MCF 10A (cell line): ENCODE measurements around the gene BRSK1. TPM values are rescaled to one million over a fixed set of nuclear protein-coding genes. Genes with fewer than 3 reads are reported as not detected.

Experiments used
- BruUV-seq: library from RNA; stranded (reverse); fragments of 400-500 nt; replicated peaks from 2 replicates; lab custom pipeline; 2021; lab: Mats Ljungman, UMichigan
- CTCF ChIA-PET: fragments of 300-600 bp; sonication (Branson Sonifier 250); formaldehyde crosslinking; extraction: SDS; loops from one replicate; lab custom pipeline; 2021; ENCODE audit warnings: antibody characterized with exemption, inconsistent platforms; lab: Yijun Ruan, JAX
- POLR2A ChIA-PET: fragments of 300-600, 350-650 bp; sonication (Branson Sonifier 250); formaldehyde crosslinking; extraction: SDS; loops from one replicate; lab custom pipeline; 2020; ENCODE audit warnings: antibody characterized with exemption, inconsistent platforms; lab: Yijun Ruan, JAX
- DNase-seq: peaks from one replicate; pipeline ENCODE4 v3.0.0-alpha.2; 2018; ENCODE audit not compliant: unreplicated experiment
- H3K27ac Mint-ChIP-seq: one replicate; pipeline ENCODE4 v1.8.0; 2022; ENCODE audit warnings: mild to moderate bottlenecking, low read depth, mixed read lengths; ENCODE audit not compliant: unreplicated experiment
- H3K27me3 Mint-ChIP-seq: one replicate; pipeline ENCODE4 v1.8.0; 2022; ENCODE audit warnings: mixed read lengths; ENCODE audit not compliant: insufficient read depth, unreplicated experiment
- H3K36me3 Mint-ChIP-seq: one replicate; pipeline ENCODE4 v1.8.0; 2022; ENCODE audit warnings: mild to moderate bottlenecking, moderate library complexity, mixed read lengths; ENCODE audit not compliant: insufficient read depth, unreplicated experiment
- H3K4me1 Mint-ChIP-seq: one replicate; pipeline ENCODE4 v1.8.0; 2022; ENCODE audit warnings: mixed read lengths; ENCODE audit not compliant: insufficient read depth, unreplicated experiment
- H3K4me3 Mint-ChIP-seq: one replicate; pipeline ENCODE4 v1.8.0; 2022; ENCODE audit warnings: mild to moderate bottlenecking, moderate library complexity, mixed read lengths; ENCODE audit not compliant: unreplicated experiment
- H3K9me3 Mint-ChIP-seq: one replicate; pipeline ENCODE4 v1.8.0; 2022; ENCODE audit warnings: mixed read lengths; ENCODE audit not compliant: unreplicated experiment
- intact Hi-C: fragments of 100-400 bp; cut with micrococcal nuclease; formaldehyde crosslinking; loops from 2 replicates; pipeline ENCODE4 v1.14.1; 2022
- total RNA-seq: library from RNA; stranded (reverse); gene quantifications from 2 replicates; pipeline ENCODE4 v1.2.3, GENCODE V29; 2022
- TF ChIP-seq, protein P1 (sequence below): fragments of 200-600 bp; IDR thresholded peaks from one replicate; pipeline ENCODE4 v1.8.0; 2022; ENCODE audit warnings: antibody characterized with exemption, mild to moderate bottlenecking; ENCODE audit not compliant: unreplicated experiment

BRSK1 gene
- total RNA-seq, 1 experiment from 2014 or later: 5.1 TPM

DNA sequence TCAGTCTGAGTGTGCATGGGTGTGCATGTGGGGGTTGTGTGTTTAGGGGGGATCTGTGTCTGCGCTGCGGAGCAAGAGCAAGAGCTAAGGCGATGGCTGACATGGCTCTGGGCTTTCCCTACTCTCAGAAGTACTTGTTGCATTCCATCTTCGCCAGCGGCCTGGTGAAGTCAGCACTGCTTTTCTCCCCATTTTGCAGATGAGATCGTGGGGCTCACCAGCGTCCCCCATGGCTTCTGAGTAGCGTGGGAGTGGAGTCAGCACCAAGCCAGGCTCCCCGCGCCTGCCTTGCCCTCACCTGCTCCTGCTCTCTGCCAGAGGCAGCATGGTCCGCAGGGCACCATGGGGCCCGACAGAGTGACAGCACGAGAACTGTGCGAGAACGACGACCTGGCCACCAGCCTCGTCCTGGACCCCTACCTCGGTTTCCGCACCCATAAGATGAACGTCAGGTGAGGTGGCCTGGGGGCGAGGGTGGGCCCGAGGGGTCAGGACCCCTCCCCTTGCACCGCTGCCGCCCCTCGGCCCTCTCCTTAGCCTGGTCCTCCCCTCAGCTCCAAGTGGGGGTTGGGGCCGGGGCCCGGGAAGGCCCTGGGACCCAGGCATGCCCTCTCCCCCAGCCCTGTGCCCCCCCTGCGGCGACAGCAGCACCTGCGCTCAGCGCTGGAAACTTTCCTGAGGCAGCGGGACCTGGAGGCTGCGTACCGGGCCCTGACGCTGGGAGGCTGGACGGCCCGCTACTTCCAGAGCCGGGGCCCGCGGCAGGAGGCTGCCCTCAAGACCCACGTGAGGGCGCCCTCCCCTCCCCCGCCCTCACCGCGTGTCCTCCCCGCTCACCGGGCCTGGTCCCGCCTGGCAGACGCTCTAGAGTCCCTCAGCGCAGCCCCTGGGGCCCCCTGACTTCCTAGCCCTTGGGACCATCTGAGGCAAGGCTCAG, 58.1 kb downstream of the BRSK1 start:
- CTCF ChIA-PET: interaction anchor here (0.9 kb wide), 1 partner anchor 49 kb away, joined by 4 read pairs; no protein-coding TSS in a partner anchor
- BruUV-seq: no TSS peak
- TF ChIP-seq, protein P1, sequence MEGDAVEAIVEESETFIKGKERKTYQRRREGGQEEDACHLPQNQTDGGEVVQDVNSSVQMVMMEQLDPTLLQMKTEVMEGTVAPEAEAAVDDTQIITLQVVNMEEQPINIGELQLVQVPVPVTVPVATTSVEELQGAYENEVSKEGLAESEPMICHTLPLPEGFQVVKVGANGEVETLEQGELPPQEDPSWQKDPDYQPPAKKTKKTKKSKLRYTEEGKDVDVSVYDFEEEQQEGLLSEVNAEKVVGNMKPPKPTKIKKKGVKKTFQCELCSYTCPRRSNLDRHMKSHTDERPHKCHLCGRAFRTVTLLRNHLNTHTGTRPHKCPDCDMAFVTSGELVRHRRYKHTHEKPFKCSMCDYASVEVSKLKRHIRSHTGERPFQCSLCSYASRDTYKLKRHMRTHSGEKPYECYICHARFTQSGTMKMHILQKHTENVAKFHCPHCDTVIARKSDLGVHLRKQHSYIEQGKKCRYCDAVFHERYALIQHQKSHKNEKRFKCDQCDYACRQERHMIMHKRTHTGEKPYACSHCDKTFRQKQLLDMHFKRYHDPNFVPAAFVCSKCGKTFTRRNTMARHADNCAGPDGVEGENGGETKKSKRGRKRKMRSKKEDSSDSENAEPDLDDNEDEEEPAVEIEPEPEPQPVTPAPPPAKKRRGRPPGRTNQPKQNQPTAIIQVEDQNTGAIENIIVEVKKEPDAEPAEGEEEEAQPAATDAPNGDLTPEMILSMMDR: no peak

DNA sequence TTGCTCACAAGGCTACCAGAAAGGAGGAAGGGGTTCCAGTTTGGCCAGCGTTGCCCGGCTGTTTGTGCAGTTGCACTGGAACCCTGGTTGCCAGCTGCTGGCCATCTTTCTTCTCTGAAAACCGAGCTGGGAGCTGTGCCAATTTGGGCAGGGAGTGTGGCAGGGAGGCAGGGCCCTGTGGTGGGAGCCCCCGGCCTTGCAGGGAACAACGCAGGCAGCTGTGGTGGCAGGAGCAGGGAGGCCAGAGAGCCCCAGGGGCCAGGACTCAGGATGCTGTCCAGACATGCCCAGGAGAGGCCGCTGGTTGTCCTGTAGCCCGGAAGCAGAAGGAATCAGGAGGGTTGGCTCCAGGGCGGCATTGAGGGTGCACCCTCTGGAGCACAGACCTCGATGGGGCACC, 60.6 kb downstream of the BRSK1 start:
- Mint-ChIP-seq H3K27me3 (no peaks in the 10 kb centered on the region), H3K27ac (peak overlapping the region; percentile 87), H3K36me3 (peaks cover 41% of the 10 kb centered on the region), H3K9me3 (no peaks in the 10 kb centered on the region), H3K4me3 (peak overlapping the region; percentile 25), H3K4me1 (peaks cover 21% of the 10 kb centered on the region)
- no TSS peak for BruUV-seq
- ChIA-PET CTCF (interaction anchor here (1.1 kb wide), 1 partner anchor 184 kb away, joined by 4 read pairs; no protein-coding TSS in a partner anchor), POLR2A (interaction anchor here (0.6 to 2.9 kb wide), 6 partner anchors 11 to 122 kb away, joined by 3 to 18 read pairs (median 4); partner anchors contain the start of gene TMEM238)
- TF ChIP-seq, protein P1: no peak
- intact Hi-C loops: no loop called here
- peak; percentile 87 for DNase-seq

More for the DNA sequence above, 58.1 kb downstream of the BRSK1 start:
- POLR2A ChIA-PET: interaction anchor here (0.6 kb wide), 1 partner anchor 322 kb away, joined by 4 read pairs; no protein-coding TSS in a partner anchor
- Mint-ChIP-seq H3K4me3 (peak overlapping the region; percentile 80), H3K4me1 (peaks cover 31% of the 10 kb centered on the region), H3K27ac (no peak overlapping the region), H3K9me3 (no peaks in the 10 kb centered on the region), H3K27me3 (no peaks in the 10 kb centered on the region), H3K36me3 (peaks cover 43% of the 10 kb centered on the region)
- intact Hi-C loops: no loop called here
- DNase-seq: no peak

DNA sequence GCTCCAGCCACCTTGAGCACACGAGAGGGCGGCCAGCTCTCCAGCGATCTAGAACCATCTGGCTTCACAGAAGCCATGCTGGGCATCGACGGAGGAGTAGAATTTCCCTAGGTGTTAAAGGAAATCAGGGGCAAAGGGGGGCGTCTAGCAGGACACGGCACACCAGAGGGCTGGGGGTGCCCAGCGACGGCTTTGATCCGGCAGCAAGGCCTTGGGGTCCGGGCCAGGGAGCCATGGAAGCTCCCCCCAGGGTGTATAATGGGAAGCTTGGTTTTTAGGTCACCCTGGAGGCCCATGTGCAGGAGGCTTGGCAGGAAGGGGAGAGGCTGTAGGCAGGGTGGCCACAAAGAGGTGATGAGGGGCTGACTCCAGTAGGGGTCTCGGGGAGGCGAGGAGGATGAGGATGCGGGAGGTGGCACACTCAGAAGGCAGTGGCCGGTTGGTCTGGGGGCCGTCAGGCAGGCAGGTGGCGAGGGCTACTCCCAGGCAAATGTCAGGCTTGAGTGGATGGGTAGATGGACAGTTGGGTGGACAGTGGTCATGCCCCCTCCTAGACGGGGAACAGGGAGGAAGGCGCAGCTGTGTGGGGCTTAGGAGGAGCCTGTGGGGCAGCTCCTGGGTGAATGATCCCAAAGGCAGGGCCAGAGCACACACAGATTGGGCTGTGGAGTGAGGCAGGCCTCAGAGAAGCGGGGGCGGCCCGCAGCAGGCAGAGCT, 61.5 kb downstream of the BRSK1 start:
- H3K4me3 Mint-ChIP-seq: no peak overlapping the region
- intact Hi-C loops: no loop called here
- BruUV-seq: no TSS peak
- DNase-seq: no peak
- no peaks in the 10 kb centered on the region for H3K27me3 Mint-ChIP-seq
- H3K36me3 Mint-ChIP-seq: peaks cover 35% of the 10 kb centered on the region
- ChIA-PET POLR2A (interaction anchor here (0.8 to 2.9 kb wide), 4 partner anchors 10 to 39 kb away, joined by 3 to 18 read pairs (median 4); partner anchors contain the start of gene TMEM238), CTCF (interaction anchor here (0.6 to 1.1 kb wide), 2 partner anchors 36 to 185 kb away, joined by 4 to 5 read pairs; no protein-coding TSS in a partner anchor)
- H3K4me1 Mint-ChIP-seq: peaks cover 21% of the 10 kb centered on the region
- no peaks in the 10 kb centered on the region for H3K9me3 Mint-ChIP-seq
- TF ChIP-seq, protein P1: no peak
- H3K27ac Mint-ChIP-seq: peak overlapping the region; percentile 87
